Hematopoietic multipotent progenitor cell (in vitro differentiated cells): ENCODE results near the gene VARS2. TPM values are rescaled to one million over a fixed set of nuclear protein-coding genes. Genes with fewer than 3 reads are reported as not detected.
"Not testable (repeated sequence)": the region's sequence is repeated elsewhere in the genome, so short reads cannot be mapped to it uniquely, and the experiment has no call there.

Experiments
- DNase-seq, 3 donors: peaks; one replicate each; pipeline ENCODE4 v3.0.0-alpha.2; 2011 to 2015; ENCODE audit warnings: low read depth in 2 of 3, low spot score in 2 of 3
- small RNA-seq: library from RNA; depleted of rRNA; stranded (forward); fragments of <200 nt; gene quantifications from one replicate; pipeline ENCODE3, GENCODE V24; 2012
- total RNA-seq: library from RNA; depleted of rRNA; stranded (reverse); fragments of >200 nt; gene quantifications from one replicate; pipeline ENCODE4 v1.2.3, GENCODE V29; 2012

The VARS2 gene
- total RNA-seq, 1 donor, result 15.9 TPM

DNA sequence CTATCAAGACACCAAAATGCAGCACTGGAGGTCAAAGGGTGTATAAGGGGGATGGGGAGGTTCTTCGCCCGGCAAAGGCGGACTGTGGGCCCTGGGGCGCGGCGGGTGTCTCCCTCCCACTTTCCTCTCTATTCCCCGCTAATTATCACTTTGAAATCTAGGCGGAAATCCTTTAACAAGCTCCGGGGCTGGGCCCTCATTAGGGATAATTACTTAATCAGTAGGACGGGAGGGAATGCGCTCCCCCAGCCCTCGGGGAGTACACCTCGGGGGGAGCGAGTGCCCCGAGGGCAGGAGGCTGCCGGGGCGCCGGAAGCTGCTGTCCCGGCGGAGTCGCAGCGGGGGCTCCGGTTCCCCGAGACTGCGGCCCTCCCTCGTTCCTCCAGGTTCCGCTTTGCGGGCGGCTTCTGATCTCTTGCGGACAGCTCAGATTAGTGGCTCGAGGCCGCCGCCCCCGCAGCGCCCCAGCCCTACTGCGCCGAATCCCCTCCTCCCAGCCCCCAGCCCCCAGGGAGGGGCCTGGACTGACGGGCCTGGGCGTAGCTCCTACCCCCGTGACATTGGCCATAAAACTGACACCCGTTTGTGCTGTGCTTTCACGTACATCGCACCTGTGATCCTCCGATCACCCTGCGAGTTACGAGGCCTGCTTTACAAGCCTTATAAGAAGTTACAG is 41.5 kb downstream of the VARS2 start:
- peak; percentile 19 to 73 (median 72) for DNase-seq

- DNase-seq, result no peak
Measured at GRCh38 chr6:30957716-30958115, 43.7 kb downstream of the VARS2 start.

- no peak for DNase-seq
Measured at GRCh38 chr6:30960907-30961673, 47.1 kb downstream of the VARS2 start.

- no peak for DNase-seq
Measured at GRCh38 chr6:30962716-30963115, 48.7 kb downstream of the VARS2 start.

- no peak for DNase-seq
Measured at GRCh38 chr6:30963641-30964040, 49.6 kb downstream of the VARS2 start.

DNA sequence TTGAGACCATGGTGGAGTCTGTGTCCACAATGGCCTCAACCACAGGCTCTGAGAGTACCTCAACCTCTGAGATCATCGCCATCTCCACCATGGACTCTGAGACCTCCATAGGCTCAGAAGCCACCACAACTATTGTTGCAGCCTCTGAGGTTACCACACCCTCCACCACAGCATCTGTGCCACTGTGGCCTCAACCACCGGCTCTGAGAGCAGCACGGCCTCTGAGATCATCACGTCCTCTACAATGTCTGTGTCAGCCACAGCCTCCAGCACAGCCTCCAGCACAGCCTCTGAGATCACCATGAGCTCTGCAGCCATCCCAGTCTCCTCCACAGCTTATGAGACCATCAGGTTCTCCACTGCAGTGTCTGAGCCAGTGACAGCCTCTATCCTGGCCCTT is 50.0 kb downstream of the VARS2 start:
- no peak for DNase-seq

- no peak for DNase-seq
Measured at GRCh38 chr6:30965140-30965601, 51.1 kb downstream of the VARS2 start.

- no peak for DNase-seq
Measured at GRCh38 chr6:30966154-30966553, 52.1 kb downstream of the VARS2 start.

DNA sequence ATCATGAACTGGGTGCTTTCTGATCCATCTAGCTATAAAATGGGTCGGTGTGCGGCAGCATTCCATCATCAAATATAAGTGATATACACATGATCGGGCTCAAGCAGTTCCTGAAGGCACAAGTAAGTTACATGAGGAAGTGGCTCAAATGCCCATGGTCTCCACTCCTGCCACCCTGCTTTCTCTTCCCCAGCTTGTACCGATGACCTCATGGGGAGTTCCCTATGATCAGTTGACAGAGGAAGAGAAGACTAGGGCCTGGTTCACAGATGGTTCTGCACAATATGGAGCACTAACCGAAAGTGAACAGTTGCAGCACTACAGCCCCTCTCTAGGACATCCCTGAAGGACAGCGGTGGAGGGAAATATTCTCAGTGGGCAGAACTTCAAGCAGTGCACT is 55.1 kb downstream of the VARS2 start:
- DNase-seq, result not testable (repeated sequence)

DNA sequence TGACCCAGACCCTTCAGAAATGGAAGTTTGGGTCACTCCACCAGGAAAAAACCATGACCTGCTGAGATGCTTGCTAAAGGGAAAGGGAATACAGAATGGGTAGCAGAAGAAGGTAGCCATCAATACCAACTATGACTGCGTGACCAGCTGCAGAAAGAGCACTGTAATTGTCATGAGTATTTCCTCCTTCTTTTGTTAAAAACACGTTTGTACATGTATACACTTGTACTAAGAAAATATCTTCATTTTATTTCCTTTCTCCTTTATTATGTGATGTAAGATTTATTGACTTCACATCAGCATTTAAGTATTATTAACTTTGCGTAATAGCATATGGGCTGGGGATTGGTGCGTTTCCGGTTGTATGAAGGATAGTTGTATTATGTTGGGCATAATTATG is 56.9 kb downstream of the VARS2 start:
- DNase-seq, result no peak

DNA sequence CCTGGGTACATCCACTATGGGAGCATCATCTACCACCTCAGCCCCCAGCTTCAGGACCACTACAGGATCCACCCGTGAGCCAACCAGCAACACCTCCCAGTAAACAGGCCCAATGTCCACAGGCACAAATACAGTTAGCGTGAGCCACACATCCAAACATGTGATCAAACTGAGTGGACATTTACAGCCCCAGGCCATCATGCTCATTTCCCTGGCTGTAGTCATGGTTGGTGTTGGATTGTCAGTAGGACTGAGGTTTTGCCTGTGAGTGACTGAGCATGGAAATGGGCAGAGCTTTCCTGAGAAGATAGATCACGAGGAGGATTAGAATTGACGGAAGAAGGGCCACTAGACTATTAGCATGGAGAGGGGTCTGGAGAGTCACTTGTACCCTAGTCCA is 58.8 kb downstream of the VARS2 start:
- DNase-seq, result no peak

DNA sequence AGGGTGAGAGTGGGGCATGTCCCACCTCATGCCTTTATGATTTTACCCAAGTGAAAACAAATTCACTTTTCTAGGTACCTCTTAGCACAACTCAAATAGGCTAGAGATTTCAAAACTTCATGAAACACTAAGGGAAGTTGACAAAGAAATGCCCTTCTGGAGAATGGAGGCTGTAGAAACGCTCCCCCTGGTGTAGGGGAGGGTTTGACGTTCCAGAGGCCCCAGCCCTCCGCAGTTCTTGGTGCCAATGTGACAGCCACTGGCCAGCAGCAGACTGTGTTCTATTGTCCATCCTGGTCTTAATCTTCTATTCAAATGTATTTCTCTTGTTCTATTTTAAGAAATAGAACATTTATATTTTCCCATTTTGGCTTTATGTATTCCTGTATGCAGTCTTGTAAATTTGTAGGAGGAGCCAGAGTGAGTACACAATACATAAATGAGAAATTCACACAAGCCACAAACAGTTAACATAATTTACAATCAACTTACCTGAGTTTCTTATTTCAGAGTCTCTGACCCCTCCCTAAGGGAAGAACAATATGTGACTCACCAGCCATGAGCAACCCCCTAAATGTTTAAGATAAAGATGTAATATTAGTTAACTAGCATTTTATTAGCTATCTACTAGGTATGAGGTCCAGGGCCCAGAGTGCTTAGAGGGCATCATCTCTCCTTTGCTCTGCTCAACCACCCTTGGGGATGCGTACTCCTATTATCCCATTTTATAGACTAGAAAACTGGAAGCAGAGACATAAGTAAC is 60.6 kb downstream of the VARS2 start:
- no peak for DNase-seq

Small RNA genes within 50 kb of the gene (small RNA-seq; reads per million reads assigned to genes)
- gene RF00019, result not detected

Other genes with a start within 250 kb of the VARS2 start
- gene DHX16, start 241.2 kb upstream of the VARS2 start, total RNA-seq, result 42.3 TPM
- gene PPP1R18, start 227.6 kb upstream of the VARS2 start, total RNA-seq, result 53.3 TPM
- gene NRM, start 223.3 kb upstream of the VARS2 start, total RNA-seq, result 9.4 TPM
- 14.0 TPM for gene MDC1, start 197.0 kb upstream of the VARS2 start, total RNA-seq
- gene TUBB, start 193.9 kb upstream of the VARS2 start, total RNA-seq, result 446 TPM
- gene FLOT1, start 171.6 kb upstream of the VARS2 start, total RNA-seq, result 50.6 TPM
- gene IER3, start 169.7 kb upstream of the VARS2 start, total RNA-seq, result 4.3 TPM
- gene DDR1, start 29.7 kb upstream of the VARS2 start, total RNA-seq, result 3.0 TPM
- 19.1 TPM for gene GTF2H4, start 6.0 kb upstream of the VARS2 start, total RNA-seq
- gene SFTA2, start 17.9 kb downstream of the VARS2 start, total RNA-seq, result not detected
- gene MUCL3, start 26.7 kb downstream of the VARS2 start, total RNA-seq, result not detected
- under 0.01 TPM for gene MUC21, start 69.5 kb downstream of the VARS2 start, total RNA-seq
- not detected for gene MUC22, start 96.2 kb downstream of the VARS2 start, total RNA-seq
- gene C6orf15, start 198.3 kb downstream of the VARS2 start, total RNA-seq, result not detected
- 0.27 TPM for gene PSORS1C1, start 200.6 kb downstream of the VARS2 start, total RNA-seq
- gene CDSN, start 206.2 kb downstream of the VARS2 start, total RNA-seq, result under 0.01 TPM
- not detected for gene PSORS1C2, start 224.8 kb downstream of the VARS2 start, total RNA-seq
- gene CCHCR1, start 243.6 kb downstream of the VARS2 start, total RNA-seq, result 21.8 TPM
- gene TCF19, start 244.4 kb downstream of the VARS2 start, total RNA-seq, result 12.4 TPM